Measurements from ENCODE around the gene RPLP2.

RPLP2 gene

GRCh38 chr11:821512-822371, 12.0 kb downstream of the RPLP2 start:
- in situ Hi-C loops (cut with MboI; ENCODE audit: low sequenced_read_pairs) = no loop called here

GRCh38 chr11:823441-824291, 13.9 kb downstream of the RPLP2 start:
- in situ Hi-C loops (cut with MboI; ENCODE audit: low sequenced_read_pairs) = no loop called here

DNA sequence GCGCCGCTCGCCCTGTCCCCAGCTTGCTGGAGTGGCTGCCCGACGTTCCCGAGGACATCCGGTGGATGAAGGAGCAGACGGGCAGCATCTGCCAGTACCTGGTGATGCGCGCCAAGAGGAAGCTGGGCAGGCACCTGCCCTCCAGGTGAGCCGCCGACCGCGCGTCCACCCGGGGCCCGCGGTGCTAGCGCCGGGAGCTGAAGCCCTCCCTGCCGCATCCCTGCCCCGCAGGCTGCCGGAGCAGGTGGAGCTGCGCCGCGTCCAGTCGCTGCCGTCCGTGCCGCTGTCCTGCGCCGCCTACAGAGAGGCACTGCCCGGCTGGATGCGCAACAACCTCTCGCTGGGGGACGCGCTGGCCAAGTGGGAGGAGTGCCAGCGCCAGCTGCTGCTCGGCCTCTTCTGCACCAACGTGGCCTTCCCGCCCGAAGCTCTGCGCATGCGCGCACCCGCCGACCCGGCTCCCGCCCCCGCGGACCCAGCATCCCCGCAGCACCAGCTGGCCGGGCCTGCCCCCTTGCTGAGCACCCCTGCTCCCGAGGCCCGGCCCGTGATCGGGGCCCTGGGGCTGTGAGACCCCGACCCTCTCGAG, 14.6 kb downstream of the RPLP2 start:
- in situ Hi-C loops (cut with MboI; ENCODE audit: low sequenced_read_pairs) = no loop called here

GRCh38 chr11:824942-825341, 15.2 kb downstream of the RPLP2 start:
- in situ Hi-C loops (cut with MboI; ENCODE audit: low sequenced_read_pairs) = no loop called here

- in situ Hi-C loops (cut with MboI; ENCODE audit: low sequenced_read_pairs) = no loop called here
These were observed 15.8 kb downstream of the RPLP2 start for GRCh38 chr11:825366-826226.

- in situ Hi-C loops (cut with MboI; ENCODE audit: low sequenced_read_pairs) = no loop called here
These were observed 16.5 kb downstream of the RPLP2 start for GRCh38 chr11:826227-826621.

GRCh38 chr11:826836-827145, 17.0 kb downstream of the RPLP2 start:
- in situ Hi-C loops (cut with MboI; ENCODE audit: low sequenced_read_pairs) = no loop called here

GRCh38 chr11:827146-827896, 17.6 kb downstream of the RPLP2 start:
- in situ Hi-C loops (cut with MboI; ENCODE audit: low sequenced_read_pairs) = no loop called here

GRCh38 chr11:827897-828192, 18.1 kb downstream of the RPLP2 start, which contains the start of gene CRACR2B:
Gene CRACR2B (plus strand): TSS chr11:827919. CDS start chr11:828608, 689 bp downstream.
- in situ Hi-C loops (cut with MboI; ENCODE audit: low sequenced_read_pairs) = no loop called here

DNA sequence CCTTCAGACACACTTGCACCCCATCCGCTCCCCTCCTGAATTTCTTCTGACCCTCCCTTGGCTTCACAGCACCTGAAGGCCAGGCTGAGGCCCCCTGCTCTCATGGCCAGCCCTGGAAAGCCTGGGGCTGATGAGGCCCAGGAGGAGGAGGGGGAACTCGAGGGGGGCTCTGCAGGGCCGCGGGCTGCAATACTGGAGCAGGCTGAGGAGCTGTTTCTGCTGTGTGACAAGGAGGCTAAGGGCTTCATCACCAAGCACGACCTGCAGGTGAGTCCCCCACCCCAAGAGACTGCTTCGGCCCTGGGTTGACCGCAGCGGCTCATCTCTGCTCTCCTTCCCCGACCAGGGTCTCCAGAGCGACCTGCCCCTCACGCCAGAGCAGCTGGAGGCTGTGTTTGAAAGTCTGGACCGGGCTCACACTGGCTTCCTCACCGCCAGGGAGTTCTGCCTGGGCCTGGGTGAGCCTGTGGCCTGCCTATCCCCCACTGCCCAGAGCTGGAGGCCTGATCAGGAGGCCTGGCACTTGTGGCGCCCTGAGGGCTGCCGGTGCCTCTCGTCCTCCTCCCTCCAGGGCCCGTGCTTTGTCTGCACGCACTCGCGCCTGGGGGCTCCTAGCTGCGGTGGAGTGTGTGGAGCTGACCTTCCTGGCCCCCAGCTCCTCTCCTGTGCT, 18.9 kb downstream of the RPLP2 start:
- in situ Hi-C loops (cut with MboI; ENCODE audit: low sequenced_read_pairs) = no loop called here

- in situ Hi-C loops (cut with MboI; ENCODE audit: low sequenced_read_pairs) = no loop called here
These were observed 19.5 kb downstream of the RPLP2 start for GRCh38 chr11:829176-829846.

DNA sequence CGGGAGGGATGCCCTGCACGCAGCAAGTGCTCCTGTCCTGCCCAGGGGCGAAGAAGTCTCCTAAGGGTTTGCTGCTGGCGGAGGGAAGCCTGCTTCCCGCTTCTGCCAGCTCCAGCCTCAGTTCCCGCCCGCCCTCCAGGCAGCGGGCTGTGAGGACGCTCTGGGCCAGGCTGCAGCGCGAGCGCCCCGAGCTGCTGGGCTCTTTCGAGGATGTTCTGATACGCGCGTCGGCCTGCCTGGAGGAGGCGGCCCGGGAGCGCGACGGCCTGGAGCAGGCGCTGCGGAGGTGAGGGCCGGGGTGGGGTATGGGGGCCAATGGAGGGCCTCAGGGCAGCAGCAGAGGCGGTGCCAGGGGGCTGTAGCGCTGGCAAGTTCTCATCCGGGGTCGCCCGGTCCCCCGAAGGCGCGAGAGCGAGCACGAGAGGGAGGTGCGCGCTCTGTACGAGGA, 20.1 kb downstream of the RPLP2 start:
- in situ Hi-C loops (cut with MboI; ENCODE audit: low sequenced_read_pairs) = no loop called here

- in situ Hi-C loops (cut with MboI; ENCODE audit: low sequenced_read_pairs) = no loop called here
These were observed 20.7 kb downstream of the RPLP2 start for GRCh38 chr11:830295-831117.

DNA sequence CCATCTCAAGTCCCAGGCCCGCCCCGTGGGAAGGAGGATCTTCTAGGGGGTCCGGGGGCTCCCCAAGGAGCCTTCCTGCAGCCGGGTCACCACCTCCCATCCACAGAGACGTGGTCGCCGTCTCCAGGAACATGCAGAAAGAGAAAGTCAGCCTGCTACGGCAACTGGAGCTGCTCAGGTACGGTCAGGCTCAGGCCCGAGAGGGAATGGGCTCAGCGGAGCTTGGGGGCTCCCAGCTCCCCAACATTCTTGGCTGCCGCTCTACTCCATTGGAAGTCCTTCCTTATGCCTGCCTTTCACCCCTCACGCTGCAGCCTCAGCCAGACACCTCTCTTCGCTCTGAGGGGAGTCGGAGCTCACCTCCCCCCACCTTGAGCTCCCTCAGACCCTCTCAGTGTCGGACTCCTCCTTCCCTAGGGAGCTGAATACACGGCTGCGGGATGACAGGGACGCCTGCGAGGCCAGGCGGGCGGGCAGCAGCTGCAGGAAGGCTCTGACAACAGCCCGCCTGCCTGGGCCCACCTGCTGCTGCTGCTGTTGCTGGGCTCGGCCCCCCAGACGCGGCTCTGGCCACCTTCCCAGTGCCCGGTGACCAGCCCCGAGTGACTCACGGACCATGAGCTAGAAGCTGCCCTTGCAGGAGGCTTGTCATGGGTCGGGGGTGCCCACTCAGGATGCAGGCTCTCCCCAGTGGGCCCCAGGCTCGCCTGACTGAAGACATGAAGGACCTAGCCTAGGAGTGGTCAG, 21.5 kb downstream of the RPLP2 start:
- in situ Hi-C loops (cut with MboI; ENCODE audit: low sequenced_read_pairs) = no loop called here

- in situ Hi-C loops (cut with MboI; ENCODE audit: low sequenced_read_pairs) = no loop called here
These were observed 22.3 kb downstream of the RPLP2 start for GRCh38 chr11:831961-832528.

DNA sequence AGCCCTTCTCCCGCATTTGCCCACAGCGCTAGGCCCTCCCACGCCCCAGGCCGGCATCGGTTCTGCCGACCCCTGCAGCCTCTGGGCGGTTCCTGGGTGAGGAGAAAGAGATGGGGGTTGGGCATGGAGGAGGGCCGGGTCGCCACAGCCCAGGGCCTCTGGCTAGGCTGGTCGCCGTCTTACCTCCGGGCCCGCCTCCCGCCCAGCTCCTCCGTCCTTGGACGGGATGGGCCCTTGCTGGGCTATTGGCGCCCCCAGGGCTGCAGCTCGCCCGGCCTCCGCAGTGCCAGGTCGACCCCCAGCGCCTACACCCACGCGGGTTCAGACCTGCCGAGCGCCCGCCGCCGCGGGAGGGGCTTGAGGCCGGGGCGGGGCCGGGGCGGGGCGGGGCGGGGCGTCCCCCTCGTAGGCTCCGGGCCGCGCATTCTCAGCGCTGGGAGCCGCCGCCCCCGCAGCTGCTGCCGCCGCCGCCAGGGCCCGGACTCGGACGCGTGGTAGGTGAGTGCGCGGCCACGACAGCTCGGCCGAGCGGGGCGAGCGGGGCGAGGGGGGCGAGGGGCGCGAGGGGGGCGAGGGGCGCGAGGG, 22.9 kb downstream of the RPLP2 start, which contains the start of gene CD151:
Gene CD151 (plus strand): TSS at position 424 of the 585 bp plus-strand sequence. CDS start 3,118 bp downstream, outside the sequence.
- in situ Hi-C loops (cut with MboI; ENCODE audit: low sequenced_read_pairs) = no loop called here

All from HL-60/S4 treated with retinoic acid at 250 ng/mL for 4 days and 3 days (cell line).